ENCODE measurements around the gene TFEC.

DNA sequence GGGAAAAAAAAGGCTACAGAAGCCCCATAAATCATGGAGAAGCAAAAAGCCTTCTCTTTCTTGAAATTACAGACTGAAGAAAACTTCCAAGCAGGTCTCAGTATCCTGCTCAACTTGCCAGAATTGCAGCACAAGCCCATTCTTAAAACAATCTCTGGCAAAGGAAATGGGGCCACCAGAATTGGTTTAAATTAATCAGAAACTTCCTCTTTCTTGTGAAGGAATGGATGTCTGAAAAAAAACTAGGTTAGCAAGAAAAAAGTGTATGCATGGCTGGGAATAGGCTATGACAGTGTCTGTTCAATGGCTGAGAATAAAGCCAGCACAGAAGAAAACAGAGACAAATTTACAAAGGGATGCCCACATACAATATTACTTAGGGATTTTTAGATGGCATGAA is 59.1 kb downstream of the TFEC start:
- TF ChIP-seq, protein P1, sequence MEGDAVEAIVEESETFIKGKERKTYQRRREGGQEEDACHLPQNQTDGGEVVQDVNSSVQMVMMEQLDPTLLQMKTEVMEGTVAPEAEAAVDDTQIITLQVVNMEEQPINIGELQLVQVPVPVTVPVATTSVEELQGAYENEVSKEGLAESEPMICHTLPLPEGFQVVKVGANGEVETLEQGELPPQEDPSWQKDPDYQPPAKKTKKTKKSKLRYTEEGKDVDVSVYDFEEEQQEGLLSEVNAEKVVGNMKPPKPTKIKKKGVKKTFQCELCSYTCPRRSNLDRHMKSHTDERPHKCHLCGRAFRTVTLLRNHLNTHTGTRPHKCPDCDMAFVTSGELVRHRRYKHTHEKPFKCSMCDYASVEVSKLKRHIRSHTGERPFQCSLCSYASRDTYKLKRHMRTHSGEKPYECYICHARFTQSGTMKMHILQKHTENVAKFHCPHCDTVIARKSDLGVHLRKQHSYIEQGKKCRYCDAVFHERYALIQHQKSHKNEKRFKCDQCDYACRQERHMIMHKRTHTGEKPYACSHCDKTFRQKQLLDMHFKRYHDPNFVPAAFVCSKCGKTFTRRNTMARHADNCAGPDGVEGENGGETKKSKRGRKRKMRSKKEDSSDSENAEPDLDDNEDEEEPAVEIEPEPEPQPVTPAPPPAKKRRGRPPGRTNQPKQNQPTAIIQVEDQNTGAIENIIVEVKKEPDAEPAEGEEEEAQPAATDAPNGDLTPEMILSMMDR (IDR thresholded peaks at IDR 0.05 in 8 of 11, conservative IDR thresholded peaks at IDR 0.05 in 3 of 11) = no peak
- TF ChIP-seq POLR2A (IDR thresholded peaks at IDR 0.05) = no peak
- TF ChIP-seq POLR2AphosphoS5 (IDR thresholded peaks at IDR 0.05) = no peak

All from spleen (tissue), 7 donors.